H9 (cell line): ENCODE results near the gene RDH11. TPM values are rescaled to one million over a fixed set of nuclear protein-coding genes. Genes with fewer than 3 reads are reported as not detected.

Source experiments
- DNase-seq: peaks from one replicate; pipeline ENCODE4 v3.0.0-alpha.2; 2017
- H2AFZ ChIP-seq: one replicate; pipeline ENCODE4 v1.6.1; 2013; ENCODE audit warnings: mild to moderate bottlenecking, low read length, control low read depth, moderate library complexity
- H2AK5ac ChIP-seq: 2 replicates; pipeline ENCODE4 v1.6.1; 2013; ENCODE audit warnings: low read length, control low read depth, mixed read lengths; ENCODE audit not compliant: insufficient read length
- H2BK120ac ChIP-seq: one replicate; pipeline ENCODE4 v1.6.1; 2013; ENCODE audit warnings: low read depth, mild to moderate bottlenecking, low read length, control low read depth, inconsistent platforms; ENCODE audit not compliant: poor library complexity, severe bottlenecking
- H2BK12ac ChIP-seq: 2 replicates; pipeline ENCODE4 v1.6.1; 2013; ENCODE audit warnings: low read length, control low read depth, mixed read lengths, low read depth; ENCODE audit not compliant: insufficient read length
- H2BK15ac ChIP-seq: 2 replicates; pipeline ENCODE4 v1.6.1; 2013; ENCODE audit warnings: low read depth, low read length, control low read depth
- H2BK20ac ChIP-seq: one replicate; pipeline ENCODE4 v1.6.1; 2013; ENCODE audit warnings: low read depth, mild to moderate bottlenecking, low read length, control low read depth, inconsistent platforms; ENCODE audit not compliant: poor library complexity, severe bottlenecking
- H2BK5ac ChIP-seq: 2 replicates; pipeline ENCODE4 v1.6.1; 2013; ENCODE audit warnings: low read length, control low read depth, mixed read lengths; ENCODE audit not compliant: insufficient read length
- H3K14ac ChIP-seq: 2 replicates; pipeline ENCODE4 v1.6.1; 2013; ENCODE audit warnings: low read length, control low read depth; ENCODE audit not compliant: insufficient read depth
- H3K18ac ChIP-seq: 2 replicates; pipeline ENCODE4 v1.6.1; 2013; ENCODE audit warnings: low read depth, mild to moderate bottlenecking, mixed read lengths, low read length, control low read depth; ENCODE audit not compliant: insufficient read length
- H3K23ac ChIP-seq: 2 replicates; pipeline ENCODE4 v1.6.1; 2013; ENCODE audit warnings: low read length, control low read depth, mixed read lengths, low read depth; ENCODE audit not compliant: insufficient read length
- H3K23me2 ChIP-seq: 2 replicates; pipeline ENCODE4 v1.6.1; 2013; ENCODE audit warnings: low read depth, mild to moderate bottlenecking, mixed read lengths, low read length, control low read depth; ENCODE audit not compliant: insufficient read length, poor library complexity, severe bottlenecking
- H3K27ac ChIP-seq: 2 replicates; pipeline ENCODE4 v1.5.1; 2013; ENCODE audit warnings: low read length, control low read depth, mixed read lengths, low read depth; ENCODE audit not compliant: insufficient read length
- H3K27me3 ChIP-seq: 2 replicates; pipeline ENCODE4 v1.6.1; 2013; ENCODE audit warnings: low read length, control low read depth, inconsistent platforms; ENCODE audit not compliant: insufficient read depth
- H3K4ac ChIP-seq: 2 replicates; pipeline ENCODE4 v1.6.1; 2013; ENCODE audit warnings: low read depth, mild to moderate bottlenecking, control low read depth, inconsistent platforms, low read length, moderate library complexity
- H3K4me1 ChIP-seq: 2 replicates; pipeline ENCODE4 v1.6.1; 2013; ENCODE audit warnings: low read length, control low read depth, inconsistent platforms; ENCODE audit not compliant: insufficient read depth
- H3K4me2 ChIP-seq: 2 replicates; pipeline ENCODE4 v1.6.1; 2013; ENCODE audit warnings: low read length, control low read depth, mixed read lengths; ENCODE audit not compliant: insufficient read length, insufficient read depth
- H3K56ac ChIP-seq: 2 replicates; pipeline ENCODE4 v1.6.1; 2013; ENCODE audit warnings: low read depth, mild to moderate bottlenecking, mixed read lengths, low read length, control low read depth; ENCODE audit not compliant: insufficient read length
- H3K79me1 ChIP-seq: 2 replicates; pipeline ENCODE4 v1.6.1; 2013; ENCODE audit warnings: low read depth, mild to moderate bottlenecking, moderate library complexity, low read length, control low read depth, inconsistent platforms; ENCODE audit not compliant: insufficient read depth, poor library complexity, severe bottlenecking
- H3K79me2 ChIP-seq: 2 replicates; pipeline ENCODE4 v1.6.1; 2013; ENCODE audit warnings: low read length, control low read depth, inconsistent platforms; ENCODE audit not compliant: insufficient read depth
- H3K9ac ChIP-seq: 2 replicates; pipeline ENCODE4 v1.6.1; 2013; ENCODE audit warnings: low read length, control low read depth, mixed read lengths; ENCODE audit not compliant: insufficient read length; ENCODE audit errors: extremely low read depth
- H3K9me3 ChIP-seq: one replicate; pipeline ENCODE4 v1.6.1; 2013; ENCODE audit warnings: low read depth, low read length, inconsistent platforms; ENCODE audit not compliant: control insufficient read depth
- H3T11ph ChIP-seq: one replicate; pipeline ENCODE4 v1.6.1; 2013; ENCODE audit warnings: mild to moderate bottlenecking, low read length, control low read depth, inconsistent platforms
- H4K20me1 ChIP-seq: one replicate; pipeline ENCODE4 v1.6.1; 2013; ENCODE audit not compliant: control insufficient read depth, insufficient read length, insufficient read depth
- H4K5ac ChIP-seq: 2 replicates; pipeline ENCODE4 v1.6.1; 2013; ENCODE audit warnings: low read depth, mild to moderate bottlenecking, mixed read lengths, low read length, control low read depth; ENCODE audit not compliant: insufficient read length
- H4K8ac ChIP-seq: replicated peaks from 2 replicates; pipeline ENCODE4 v1.6.1; 2013; ENCODE audit warnings: low read length, control low read depth, mixed read lengths, low read depth; ENCODE audit not compliant: insufficient read length
- H4K91ac ChIP-seq: 2 replicates; pipeline ENCODE4 v1.6.1; 2013; ENCODE audit warnings: low read depth, mild to moderate bottlenecking, moderate library complexity, mixed read lengths, low read length, control low read depth; ENCODE audit not compliant: insufficient read length
- H3K27ac Mint-ChIP-seq, 3 experiments: 2 replicates in 2 of 3; 3 replicates in 1 of 3; pipeline ENCODE4 v1.8.0; 2020 to 2021; ENCODE audit warnings: mixed read lengths in 3 of 3, mild to moderate bottlenecking in 1 of 3, moderate library complexity in 1 of 3
- H3K27me3 Mint-ChIP-seq: 2 replicates; pipeline ENCODE4 v1.8.0; 2021; ENCODE audit warnings: low read depth, mild to moderate bottlenecking, moderate library complexity, mixed read lengths
- H3K36me3 Mint-ChIP-seq, 3 experiments: 2 replicates in 2 of 3; 3 replicates in 1 of 3; pipeline ENCODE4 v1.8.0; 2020 to 2021; ENCODE audit warnings: low read depth in 3 of 3, mixed read lengths in 3 of 3; ENCODE audit not compliant: insufficient read depth in 1 of 3
- H3K4me1 Mint-ChIP-seq, 2 experiments: 2 replicates each; pipeline ENCODE4 v1.8.0; 2020; ENCODE audit warnings: mixed read lengths in 2 of 2
- H3K4me3 Mint-ChIP-seq, 2 experiments: 2 replicates in 1 of 2; 3 replicates in 1 of 2; pipeline ENCODE4 v1.8.0; 2020 to 2021; ENCODE audit warnings: mild to moderate bottlenecking in 2 of 2, mixed read lengths in 2 of 2, moderate library complexity in 1 of 2
- H3K9me3 Mint-ChIP-seq, 2 experiments: 2 replicates in 1 of 2; 3 replicates in 1 of 2; pipeline ENCODE4 v1.8.0; 2020; ENCODE audit warnings: mild to moderate bottlenecking in 2 of 2, mixed read lengths in 2 of 2, moderate library complexity in 1 of 2
- CTCF ChIP-seq: fragments of 200-600 bp; sonication (generic); conservative IDR thresholded peaks from 3 replicates; pipeline ENCODE4 v1.8.0; 2021; ENCODE audit warnings: antibody characterized with exemption, mild to moderate bottlenecking
- WGBS: extraction: QIAGEN DNeasy Blood & Tissue Kit; methylation state at CpG from one replicate; pipeline ENCODE4 v1.1.7; 2013; ENCODE audit warnings: missing lambda C conversion rate, low lambda C conversion rate, mixed read lengths; ENCODE audit not compliant: insufficient read length; ENCODE audit errors: extremely low coverage; 5-methylcytosine and 5-hydroxymethylcytosine counted together
- total RNA-seq: library from RNA; stranded (reverse); gene quantifications from 2 replicates; pipeline ENCODE4 v1.2.1, GENCODE V29; 2021

RDH11 gene
- total RNA-seq, 1 experiment from 2014 or later = 83.4 TPM

- Histone ChIP-seq H3T11ph (no peak overlapping the region), H2AFZ (no peak overlapping the region), H3K23ac (no peak overlapping the region), H3K79me1 (peaks cover 5% of the 10 kb centered on the region), H3K79me2 (peaks cover 12% of the 10 kb centered on the region), H3K14ac (no peak overlapping the region), H3K27me3 (no peaks in the 10 kb centered on the region), H2BK5ac (no peak overlapping the region), H3K4ac (no peak overlapping the region), H2AK5ac (no peak overlapping the region), H4K8ac (no peak overlapping the region), H3K4me2 (no peak overlapping the region), H2BK15ac (no peak overlapping the region), H4K20me1 (no peaks in the 10 kb centered on the region), H3K27ac (no peak overlapping the region), H3K18ac (no peak overlapping the region), H2BK120ac (no peak overlapping the region), H2BK12ac (no peak overlapping the region), H2BK20ac (no peak overlapping the region), H3K56ac (no peak overlapping the region), H4K5ac (no peak overlapping the region), H3K9me3 (no peaks in the 10 kb centered on the region), H4K91ac (no peak overlapping the region), H3K9ac (no peak overlapping the region), H3K4me1 (peaks cover 4% of the 10 kb centered on the region; the same call in 1 of the 2 replicates), H3K23me2 (no peaks in the 10 kb centered on the region)
- Mint-ChIP-seq H3K9me3 (no peaks in the 10 kb centered on the region), H3K36me3 (peaks cover 0 to 5% (median 0%) of the 10 kb centered on the region in 3 experiments; a peak in 3 of 7 replicates), H3K4me1 (peaks cover 12 to 16% of the 10 kb centered on the region in 2 experiments), H3K27ac (no peak overlapping the region), H3K27me3 (peaks cover 10% of the 10 kb centered on the region), H3K4me3 (no peak overlapping the region)
- no peak for DNase-seq
- WGBS = no CpG with 5 or more reads among the region's 1 CpG
- no peak for TF ChIP-seq CTCF
These were observed 2.6 kb upstream of the RDH11 start for GRCh38 chr14:67698179-67698578.
